CD4-positive, alpha-beta T cell (primary cell): Measurements from ENCODE around the gene CCL2. TPM values are rescaled to one million over a fixed set of nuclear protein-coding genes. Genes with fewer than 3 reads are reported as not detected.

Experiments used
- ATAC-seq: fragments of 200-7000 bp; cut with Tn5 transposase; one replicate; pipeline ENCODE4 v1.10.0; 2022; ENCODE audit warnings: mild to moderate bottlenecking; ENCODE audit not compliant: poor library complexity
- CTCF ChIA-PET: fragments of 350-600 bp; sonication (Branson Sonifier 250); formaldehyde crosslinking; loops from one replicate; lab custom pipeline; 2021; ENCODE audit warnings: antibody characterized with exemption, inconsistent platforms; lab: Charles Lee
- POLR2A ChIA-PET: fragments of 350-600 bp; sonication (Branson Sonifier 250); formaldehyde crosslinking; loops from one replicate; lab custom pipeline; 2021; ENCODE audit warnings: antibody characterized with exemption, inconsistent platforms; lab: Charles Lee
- DNase-seq, 14 experiments: peaks; one replicate each; pipeline ENCODE4 v3.0.0-alpha.2; 2013 to 2020; ENCODE audit warnings: mixed read lengths in 2 of 14
- H3K27ac ChIP-seq, 2 donors: one replicate each; pipeline versions ENCODE4 v1.5.1 to v1.7.0; 2013; ENCODE audit warnings: low read length in 2 of 2, low read depth in 1 of 2, mild to moderate bottlenecking in 1 of 2
- H3K27me3 ChIP-seq, 2 experiments: 1 replicate in 1 of 2; 2 replicates in 1 of 2; pipeline versions ENCODE4 v1.6.1 to v1.7.0; 2013; ENCODE audit warnings: low read length in 2 of 2, control low read depth in 1 of 2, mild to moderate bottlenecking in 1 of 2, moderate library complexity in 1 of 2; ENCODE audit not compliant: insufficient read depth in 2 of 2, control insufficient read depth in 1 of 2
- H3K36me3 ChIP-seq: one replicate; pipeline ENCODE4 v1.6.1; 2013; ENCODE audit warnings: low read length, control low read depth; ENCODE audit not compliant: insufficient read depth
- H3K4me1 ChIP-seq: one replicate; pipeline ENCODE4 v1.6.1; 2013; ENCODE audit warnings: low read length, control low read depth; ENCODE audit not compliant: insufficient read depth
- H3K4me3 ChIP-seq: one replicate; pipeline ENCODE4 v1.5.1; 2013; ENCODE audit warnings: mild to moderate bottlenecking, low read length, moderate library complexity
- H3K9me3 ChIP-seq, 2 experiments: 1 replicate in 1 of 2; 2 replicates in 1 of 2; pipeline versions ENCODE4 v1.6.1 to v1.7.0; 2013; ENCODE audit warnings: low read length in 2 of 2, mild to moderate bottlenecking in 2 of 2, control low read depth in 1 of 2, moderate library complexity in 1 of 2; ENCODE audit not compliant: control insufficient read depth in 1 of 2, insufficient read depth in 1 of 2
- H3K27ac Mint-ChIP-seq: one replicate; pipeline ENCODE4 v1.8.0; 2020; ENCODE audit warnings: mixed read lengths
- H3K27me3 Mint-ChIP-seq: one replicate; pipeline ENCODE4 v1.8.0; 2021; ENCODE audit warnings: mixed read lengths
- H3K36me3 Mint-ChIP-seq: one replicate; pipeline ENCODE4 v1.8.0; 2021; ENCODE audit warnings: low read depth, mixed read lengths
- H3K4me1 Mint-ChIP-seq: one replicate; pipeline ENCODE4 v1.8.0; 2021; ENCODE audit warnings: low read depth, mixed read lengths
- H3K4me3 Mint-ChIP-seq: one replicate; pipeline ENCODE4 v1.8.0; 2020; ENCODE audit warnings: mild to moderate bottlenecking, mixed read lengths
- H3K9me3 Mint-ChIP-seq: one replicate; pipeline ENCODE4 v1.8.0; 2020; ENCODE audit warnings: mixed read lengths
- intact Hi-C, 2 experiments: fragments of 100-400 bp; cut with DNase I in 1 of 2; cut with micrococcal nuclease in 1 of 2; formaldehyde crosslinking; loops; one replicate each; pipeline versions ENCODE4 v1.15.1 to v1.9.0; 2023 to 2025; cut with DNase I, micrococcal nuclease
- total RNA-seq, 174 experiments: library from RNA in 2 of 174; stranded (reverse) in 2 of 174; gene quantifications; one replicate each; pipeline ENCODE4 v1.2.3 and lab custom pipeline; 2021 to 2026
- TF ChIP-seq, protein P1 (sequence below): fragments of 200-600 bp; IDR thresholded peaks from one replicate; pipeline ENCODE4 v1.8.0; 2022; ENCODE audit warnings: antibody characterized with exemption, mild to moderate bottlenecking

The CCL2 gene
- total RNA-seq, 2 experiments from 2014 or later: not detected

DNA sequence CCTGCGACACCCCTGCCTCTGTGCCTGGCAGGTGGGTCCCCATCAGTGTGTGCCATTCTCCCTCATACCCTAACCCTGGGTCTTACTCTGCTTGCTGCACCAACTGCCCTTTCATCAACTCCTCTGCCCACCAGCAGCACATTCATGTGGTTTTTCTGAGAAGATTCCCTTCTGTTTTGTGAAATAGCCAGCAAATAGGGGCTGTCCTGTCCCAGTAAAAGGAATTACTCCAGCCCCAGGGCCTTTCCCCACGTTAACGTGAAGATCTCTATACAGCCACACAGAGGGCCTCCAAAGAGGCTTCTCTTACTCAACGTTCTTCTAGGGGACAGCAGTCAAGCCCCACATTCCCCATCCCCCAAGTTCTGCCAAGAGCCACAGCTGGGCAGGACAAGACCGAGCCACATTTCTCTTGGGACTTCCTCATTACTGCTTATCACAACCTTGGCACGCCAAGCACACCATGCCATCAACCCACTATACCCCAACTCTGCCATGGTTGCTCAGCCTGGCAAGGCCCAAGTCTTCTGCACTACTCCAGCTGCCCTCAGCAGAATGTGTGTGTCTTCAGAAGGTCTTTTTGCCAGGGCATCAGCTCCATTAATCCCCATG is 18.7 kb upstream of the CCL2 start:
- peak in 1 of 14 experiments; percentile 24 for DNase-seq
- Histone ChIP-seq H3K4me1 (no peaks in the 10 kb centered on the region), H3K4me3 (no peak overlapping the region), H3K27ac (no peak overlapping the region), H3K36me3 (no peaks in the 10 kb centered on the region), H3K27me3 (peaks cover 0 to 2% of the 10 kb centered on the region in 2 experiments), H3K9me3 (no peaks in the 10 kb centered on the region)
- H3K4me1 Mint-ChIP-seq: no peaks in the 10 kb centered on the region
- ATAC-seq: no peak
- intact Hi-C loops: no loop called here
- ChIA-PET CTCF (no interaction called here), POLR2A (no interaction called here)
- H3K9me3 Mint-ChIP-seq: no peaks in the 10 kb centered on the region
- no peak overlapping the region for H3K4me3 Mint-ChIP-seq
- TF ChIP-seq, protein P1, sequence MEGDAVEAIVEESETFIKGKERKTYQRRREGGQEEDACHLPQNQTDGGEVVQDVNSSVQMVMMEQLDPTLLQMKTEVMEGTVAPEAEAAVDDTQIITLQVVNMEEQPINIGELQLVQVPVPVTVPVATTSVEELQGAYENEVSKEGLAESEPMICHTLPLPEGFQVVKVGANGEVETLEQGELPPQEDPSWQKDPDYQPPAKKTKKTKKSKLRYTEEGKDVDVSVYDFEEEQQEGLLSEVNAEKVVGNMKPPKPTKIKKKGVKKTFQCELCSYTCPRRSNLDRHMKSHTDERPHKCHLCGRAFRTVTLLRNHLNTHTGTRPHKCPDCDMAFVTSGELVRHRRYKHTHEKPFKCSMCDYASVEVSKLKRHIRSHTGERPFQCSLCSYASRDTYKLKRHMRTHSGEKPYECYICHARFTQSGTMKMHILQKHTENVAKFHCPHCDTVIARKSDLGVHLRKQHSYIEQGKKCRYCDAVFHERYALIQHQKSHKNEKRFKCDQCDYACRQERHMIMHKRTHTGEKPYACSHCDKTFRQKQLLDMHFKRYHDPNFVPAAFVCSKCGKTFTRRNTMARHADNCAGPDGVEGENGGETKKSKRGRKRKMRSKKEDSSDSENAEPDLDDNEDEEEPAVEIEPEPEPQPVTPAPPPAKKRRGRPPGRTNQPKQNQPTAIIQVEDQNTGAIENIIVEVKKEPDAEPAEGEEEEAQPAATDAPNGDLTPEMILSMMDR: no peak
- peaks cover 30% of the 10 kb centered on the region for H3K27me3 Mint-ChIP-seq
- no peak overlapping the region for H3K27ac Mint-ChIP-seq
- H3K36me3 Mint-ChIP-seq: no peaks in the 10 kb centered on the region

DNA sequence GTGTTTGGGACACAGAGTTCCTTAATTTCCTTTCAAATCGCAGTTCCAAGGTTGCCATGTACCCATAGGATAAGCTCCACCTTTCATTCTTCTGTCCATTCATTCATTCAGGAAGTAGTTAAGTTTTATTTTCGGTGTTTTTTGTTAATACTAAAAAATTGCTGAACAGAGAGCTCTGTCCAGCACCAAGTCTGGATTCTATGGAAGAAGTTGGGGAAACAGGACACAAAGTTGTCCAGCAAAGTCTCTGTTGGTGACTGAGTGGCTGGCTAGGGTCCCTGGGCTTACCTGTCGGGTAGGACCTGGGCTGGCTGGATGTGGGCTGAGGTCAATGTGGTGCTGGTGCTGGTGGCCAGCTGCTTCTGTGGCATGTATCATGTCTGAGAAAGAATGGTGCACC is 17.6 kb upstream of the CCL2 start:
- peaks cover 0 to 2% of the 10 kb centered on the region in 2 experiments for H3K27me3 ChIP-seq
- no peak overlapping the region for H3K27ac ChIP-seq
- intact Hi-C loops: no loop called here
- Mint-ChIP-seq H3K27ac (no peak overlapping the region), H3K9me3 (no peaks in the 10 kb centered on the region), H3K27me3 (peaks cover 28% of the 10 kb centered on the region), H3K4me3 (no peak overlapping the region), H3K36me3 (no peaks in the 10 kb centered on the region), H3K4me1 (no peaks in the 10 kb centered on the region)
- H3K36me3 ChIP-seq: no peaks in the 10 kb centered on the region
- H3K9me3 ChIP-seq: no peaks in the 10 kb centered on the region
- no peaks in the 10 kb centered on the region for H3K4me1 ChIP-seq
- TF ChIP-seq, protein P1: no peak
- DNase-seq: no peak
- ATAC-seq: no peak
- POLR2A ChIA-PET: no interaction called here
- CTCF ChIA-PET: no interaction called here
- H3K4me3 ChIP-seq: no peak overlapping the region

DNA sequence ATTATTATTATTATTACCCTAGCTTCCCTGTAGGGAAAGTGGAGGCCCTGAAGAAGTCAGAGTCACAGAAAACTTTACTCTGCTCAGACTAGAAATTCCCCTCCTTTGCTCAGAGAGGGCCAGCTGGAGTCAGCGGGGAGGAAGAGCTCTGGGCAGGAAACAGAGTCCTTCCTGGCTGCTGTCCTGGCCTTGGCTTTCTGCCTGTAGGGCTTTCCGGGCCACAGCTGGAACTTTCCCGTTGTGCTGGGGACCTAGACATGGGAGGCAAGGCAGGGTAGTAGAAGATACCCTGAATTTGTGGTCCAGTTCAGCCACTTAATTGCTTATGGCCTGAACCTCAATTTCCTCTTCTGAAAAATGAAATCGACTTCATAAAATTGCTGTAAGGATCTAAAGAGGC is 14.0 kb upstream of the CCL2 start:
- ChIA-PET CTCF (no interaction called here), POLR2A (no interaction called here)
- Mint-ChIP-seq H3K27ac (no peak overlapping the region), H3K4me1 (no peaks in the 10 kb centered on the region), H3K4me3 (no peak overlapping the region), H3K36me3 (no peaks in the 10 kb centered on the region), H3K27me3 (peaks cover 20% of the 10 kb centered on the region), H3K9me3 (no peaks in the 10 kb centered on the region)
- TF ChIP-seq, protein P1: no peak
- Histone ChIP-seq H3K27me3 (peaks cover 2 to 4% of the 10 kb centered on the region in 2 experiments), H3K9me3 (no peaks in the 10 kb centered on the region), H3K27ac (no peak overlapping the region), H3K36me3 (no peaks in the 10 kb centered on the region), H3K4me1 (no peaks in the 10 kb centered on the region), H3K4me3 (no peak overlapping the region)
- ATAC-seq (no peak), DNase-seq (peak in 2 of 14 experiments; percentile 31 to 34)
- intact Hi-C loops: no loop called here
